Caco-2 (cell line): Measurements from ENCODE around the gene OLA1. TPM values are rescaled to one million over a fixed set of nuclear protein-coding genes. Genes with fewer than 3 reads are reported as not detected.

Source experiments
- BruUV-seq: library from RNA; stranded (reverse); fragments of 400-500 nt; replicated peaks from 2 replicates; lab custom pipeline; 2021; lab: Mats Ljungman, UMichigan
- CTCF ChIA-PET: fragments of 300-600 bp; sonication (Branson Sonifier 250); formaldehyde crosslinking; loops from one replicate; lab custom pipeline; 2022; ENCODE audit warnings: antibody characterized with exemption; lab: Charles Lee
- POLR2A ChIA-PET: fragments of 300-600 bp; sonication (Branson Sonifier 250); formaldehyde crosslinking; loops from one replicate; lab custom pipeline; 2022; ENCODE audit warnings: antibody characterized with exemption; lab: Charles Lee
- DNase-seq, 2 experiments: peaks; one replicate each; pipeline versions ENCODE4 v3.0.0 to v3.0.0-alpha.2; 2020 to 2022
- H3K27me3 ChIP-seq: replicated peaks from 2 replicates; pipeline ENCODE4 v1.6.0; 2011; ENCODE audit warnings: low read length; ENCODE audit not compliant: control insufficient read depth, insufficient read depth
- H3K36me3 ChIP-seq: 2 replicates; pipeline ENCODE4 v1.5.1; 2011; ENCODE audit warnings: low read length; ENCODE audit not compliant: control insufficient read depth, insufficient read depth
- H3K4me1 ChIP-seq: fragments of 250-450 bp; sonication (Bioruptor Pico); 2 replicates; pipeline ENCODE4 v1.5.1; 2020; ENCODE audit warnings: mild to moderate bottlenecking
- H3K4me3 ChIP-seq: 2 replicates; pipeline ENCODE4 v1.5.1; 2011; ENCODE audit warnings: low read depth, mild to moderate bottlenecking, control low read depth, low read length
- H3K9me3 ChIP-seq: fragments of 250-450 bp; sonication (Bioruptor Pico); 2 replicates; pipeline ENCODE4 v1.5.1; 2020; ENCODE audit warnings: mild to moderate bottlenecking, moderate library complexity
- H3K27ac Mint-ChIP-seq: one replicate; pipeline ENCODE4 v1.8.0; 2022; ENCODE audit warnings: mixed read lengths; ENCODE audit not compliant: unreplicated experiment
- H3K27me3 Mint-ChIP-seq: one replicate; pipeline ENCODE4 v1.8.0; 2022; ENCODE audit warnings: mixed read lengths; ENCODE audit not compliant: insufficient read depth, unreplicated experiment
- H3K36me3 Mint-ChIP-seq: one replicate; pipeline ENCODE4 v1.8.0; 2022; ENCODE audit warnings: mild to moderate bottlenecking, mixed read lengths; ENCODE audit not compliant: insufficient read depth, unreplicated experiment
- H3K4me1 Mint-ChIP-seq: one replicate; pipeline ENCODE4 v1.8.0; 2022; ENCODE audit warnings: low read depth, mixed read lengths; ENCODE audit not compliant: unreplicated experiment
- H3K4me3 Mint-ChIP-seq: one replicate; pipeline ENCODE4 v1.8.0; 2022; ENCODE audit warnings: mild to moderate bottlenecking, moderate library complexity, mixed read lengths; ENCODE audit not compliant: unreplicated experiment
- H3K9me3 Mint-ChIP-seq: one replicate; pipeline ENCODE4 v1.8.0; 2022; ENCODE audit warnings: mixed read lengths; ENCODE audit not compliant: unreplicated experiment
- intact Hi-C: fragments of 100-400 bp; cut with micrococcal nuclease; formaldehyde crosslinking; loops from one replicate; pipeline ENCODE4 v1.10.0; 2022; ENCODE audit not compliant: unreplicated experiment
- total RNA-seq: library from RNA; stranded (reverse); gene quantifications from 2 replicates; pipeline ENCODE4 v1.2.3, GENCODE V29; 2022
- TF ChIP-seq, protein P1 (sequence below), 2 experiments: fragments of 200-600 bp in 1 of 2; IDR thresholded peaks; 1 replicate in 1 of 2; 2 replicates in 1 of 2; pipeline versions ENCODE4 v1.5.1 to v1.8.0; 2011 to 2022; ENCODE audit warnings: antibody characterized with exemption in 1 of 2, control low read depth in 1 of 2, inconsistent platforms in 1 of 2, low read depth in 1 of 2, low read length in 1 of 2, mild to moderate bottlenecking in 1 of 2, moderate library complexity in 1 of 2; ENCODE audit not compliant: insufficient read depth in 1 of 2, severe bottlenecking in 1 of 2, unreplicated experiment in 1 of 2

Gene OLA1
- total RNA-seq, 1 experiment from 2014 or later, result 177 TPM

DNA sequence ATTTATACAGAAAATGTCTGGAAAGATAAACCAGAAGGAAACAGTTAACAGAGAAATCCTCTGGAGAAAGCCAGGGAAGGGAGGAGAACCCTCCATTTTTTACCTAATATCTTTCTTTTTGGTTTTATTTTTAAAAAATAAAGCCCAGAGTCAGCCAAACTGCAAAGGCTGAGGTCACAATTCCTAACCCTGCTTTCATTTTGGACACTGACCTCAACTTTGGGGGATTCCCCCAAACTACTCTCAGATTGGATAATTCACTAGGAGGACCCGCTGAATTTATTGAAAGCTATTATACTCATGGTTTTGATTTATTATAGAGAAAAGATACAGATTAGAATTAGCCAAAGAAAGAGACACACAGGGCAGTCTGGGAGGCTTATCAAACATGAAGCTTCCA is 189.9 kb downstream of the OLA1 start:
- no peak overlapping the region for H3K4me3 Mint-ChIP-seq
- Histone ChIP-seq H3K4me1 (peaks cover 16% of the 10 kb centered on the region), H3K4me3 (no peak overlapping the region), H3K9me3 (no peaks in the 10 kb centered on the region), H3K27me3 (no peaks in the 10 kb centered on the region), H3K36me3 (no peaks in the 10 kb centered on the region)
- H3K4me1 Mint-ChIP-seq, result peaks cover 31% of the 10 kb centered on the region
- BruUV-seq, result no TSS peak
- POLR2A ChIA-PET, result interaction anchor here (0.7 kb wide), 1 partner anchor 14 kb away, joined by 3 read pairs; no protein-coding TSS in a partner anchor
- no peaks in the 10 kb centered on the region for H3K27me3 Mint-ChIP-seq
- no peak overlapping the region for H3K27ac Mint-ChIP-seq
- H3K36me3 Mint-ChIP-seq, result peaks cover 1% of the 10 kb centered on the region
- TF ChIP-seq, protein P1, sequence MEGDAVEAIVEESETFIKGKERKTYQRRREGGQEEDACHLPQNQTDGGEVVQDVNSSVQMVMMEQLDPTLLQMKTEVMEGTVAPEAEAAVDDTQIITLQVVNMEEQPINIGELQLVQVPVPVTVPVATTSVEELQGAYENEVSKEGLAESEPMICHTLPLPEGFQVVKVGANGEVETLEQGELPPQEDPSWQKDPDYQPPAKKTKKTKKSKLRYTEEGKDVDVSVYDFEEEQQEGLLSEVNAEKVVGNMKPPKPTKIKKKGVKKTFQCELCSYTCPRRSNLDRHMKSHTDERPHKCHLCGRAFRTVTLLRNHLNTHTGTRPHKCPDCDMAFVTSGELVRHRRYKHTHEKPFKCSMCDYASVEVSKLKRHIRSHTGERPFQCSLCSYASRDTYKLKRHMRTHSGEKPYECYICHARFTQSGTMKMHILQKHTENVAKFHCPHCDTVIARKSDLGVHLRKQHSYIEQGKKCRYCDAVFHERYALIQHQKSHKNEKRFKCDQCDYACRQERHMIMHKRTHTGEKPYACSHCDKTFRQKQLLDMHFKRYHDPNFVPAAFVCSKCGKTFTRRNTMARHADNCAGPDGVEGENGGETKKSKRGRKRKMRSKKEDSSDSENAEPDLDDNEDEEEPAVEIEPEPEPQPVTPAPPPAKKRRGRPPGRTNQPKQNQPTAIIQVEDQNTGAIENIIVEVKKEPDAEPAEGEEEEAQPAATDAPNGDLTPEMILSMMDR (IDR thresholded peaks at IDR 0.05; ENCODE audit: insufficient read depth in 1 of 2, low read depth in 1 of 2, low read length in 1 of 2, severe bottlenecking in 1 of 2, unreplicated experiment in 1 of 2), result no peak
- peaks cover 24% of the 10 kb centered on the region for H3K9me3 Mint-ChIP-seq
- DNase-seq, result no peak
- CTCF ChIA-PET, result no interaction called here
- intact Hi-C loops, result no loop called here

DNA sequence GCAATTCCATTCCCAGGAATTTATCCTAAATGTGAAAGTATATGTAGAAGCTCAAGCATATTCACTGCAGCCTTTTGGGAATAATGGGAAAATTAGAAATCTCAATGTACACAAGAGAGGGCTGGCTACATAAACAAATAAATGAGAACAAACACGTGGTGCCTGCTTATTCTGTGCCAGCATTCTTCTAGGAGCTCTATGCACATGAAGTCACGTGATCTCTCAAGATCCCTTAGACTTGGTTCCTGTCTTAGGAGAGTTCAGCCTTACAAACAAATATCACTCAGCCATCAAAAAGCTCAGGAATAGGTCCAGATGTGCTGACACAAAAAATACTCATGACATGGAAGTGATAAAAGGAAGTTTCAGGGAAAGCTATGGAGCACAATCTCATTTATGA is 190.3 kb downstream of the OLA1 start:
- Mint-ChIP-seq H3K9me3 (peaks cover 24% of the 10 kb centered on the region), H3K27ac (no peak overlapping the region), H3K27me3 (no peaks in the 10 kb centered on the region), H3K4me3 (no peak overlapping the region), H3K36me3 (no peaks in the 10 kb centered on the region), H3K4me1 (peaks cover 26% of the 10 kb centered on the region)
- no TSS peak for BruUV-seq
- H3K27me3 ChIP-seq, result no peaks in the 10 kb centered on the region
- DNase-seq, result no peak
- intact Hi-C loops, result no loop called here
- ChIA-PET CTCF (no interaction called here), POLR2A (no interaction called here)
- no peak overlapping the region for H3K4me3 ChIP-seq
- no peaks in the 10 kb centered on the region for H3K36me3 ChIP-seq
- TF ChIP-seq, protein P1 (IDR thresholded peaks at IDR 0.05; ENCODE audit: insufficient read depth in 1 of 2, low read depth in 1 of 2, low read length in 1 of 2, severe bottlenecking in 1 of 2, unreplicated experiment in 1 of 2), result no peak
- H3K9me3 ChIP-seq, result no peaks in the 10 kb centered on the region
- H3K4me1 ChIP-seq, result peaks cover 12% of the 10 kb centered on the region

DNA sequence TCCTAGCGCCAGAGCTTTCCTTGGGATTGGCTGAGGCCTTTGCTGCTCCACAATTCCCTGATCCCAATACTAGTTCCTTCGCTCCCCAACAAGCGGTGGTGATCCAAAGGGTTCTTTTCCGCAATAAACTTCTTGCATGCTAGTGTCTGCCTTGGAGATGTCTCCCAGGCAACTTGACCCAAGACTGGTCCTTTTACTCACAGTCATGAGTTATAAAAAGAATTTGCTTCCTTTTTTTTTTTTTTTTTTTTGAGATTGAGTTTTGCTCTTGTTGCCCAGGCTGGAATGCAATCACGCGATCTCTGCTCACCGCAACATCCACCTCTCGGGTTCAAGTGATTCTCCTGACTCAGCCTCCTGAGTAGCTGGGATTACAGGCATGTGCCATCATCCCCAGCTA is 193.4 kb downstream of the OLA1 start:
- ChIA-PET CTCF (no interaction called here), POLR2A (no interaction called here)
- Mint-ChIP-seq H3K4me1 (peaks cover 34% of the 10 kb centered on the region), H3K27me3 (no peaks in the 10 kb centered on the region), H3K36me3 (peaks cover 6% of the 10 kb centered on the region), H3K27ac (no peak overlapping the region), H3K9me3 (peaks cover 22% of the 10 kb centered on the region), H3K4me3 (no peak overlapping the region)
- Histone ChIP-seq H3K36me3 (no peaks in the 10 kb centered on the region), H3K27me3 (no peaks in the 10 kb centered on the region), H3K9me3 (no peaks in the 10 kb centered on the region), H3K4me1 (peaks cover 33% of the 10 kb centered on the region), H3K4me3 (no peak overlapping the region)
- no peak for DNase-seq
- intact Hi-C loops, result loop anchor here (5.0 kb wide), 2 partner anchors 158 to 282 kb away; no protein-coding TSS in a partner anchor
- TF ChIP-seq, protein P1 (IDR thresholded peaks at IDR 0.05; ENCODE audit: insufficient read depth in 1 of 2, low read depth in 1 of 2, low read length in 1 of 2, severe bottlenecking in 1 of 2, unreplicated experiment in 1 of 2), result no peak
- no TSS peak for BruUV-seq
